ENCODE results near the gene PRR27.

Gene PRR27

DNA sequence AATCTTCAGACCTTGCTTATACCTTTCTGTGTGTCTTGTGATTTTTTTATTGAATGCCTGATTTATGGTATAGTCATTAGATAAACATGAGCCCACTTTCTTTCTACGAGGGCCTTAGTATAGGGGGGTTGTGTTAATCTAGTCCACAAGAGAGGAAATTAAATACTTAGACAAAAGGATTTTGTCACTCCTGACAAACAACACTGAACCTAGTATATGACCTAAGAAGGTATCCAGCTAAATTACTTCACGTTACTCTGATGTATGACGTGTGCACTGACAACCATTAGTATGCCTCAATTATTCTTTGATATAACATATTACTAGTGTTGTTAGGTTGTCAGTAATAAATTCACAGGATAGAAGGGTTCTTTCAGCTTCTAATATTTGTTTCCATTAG, 2.8 kb upstream of the PRR27 start:
- TF ChIP-seq, protein P1, sequence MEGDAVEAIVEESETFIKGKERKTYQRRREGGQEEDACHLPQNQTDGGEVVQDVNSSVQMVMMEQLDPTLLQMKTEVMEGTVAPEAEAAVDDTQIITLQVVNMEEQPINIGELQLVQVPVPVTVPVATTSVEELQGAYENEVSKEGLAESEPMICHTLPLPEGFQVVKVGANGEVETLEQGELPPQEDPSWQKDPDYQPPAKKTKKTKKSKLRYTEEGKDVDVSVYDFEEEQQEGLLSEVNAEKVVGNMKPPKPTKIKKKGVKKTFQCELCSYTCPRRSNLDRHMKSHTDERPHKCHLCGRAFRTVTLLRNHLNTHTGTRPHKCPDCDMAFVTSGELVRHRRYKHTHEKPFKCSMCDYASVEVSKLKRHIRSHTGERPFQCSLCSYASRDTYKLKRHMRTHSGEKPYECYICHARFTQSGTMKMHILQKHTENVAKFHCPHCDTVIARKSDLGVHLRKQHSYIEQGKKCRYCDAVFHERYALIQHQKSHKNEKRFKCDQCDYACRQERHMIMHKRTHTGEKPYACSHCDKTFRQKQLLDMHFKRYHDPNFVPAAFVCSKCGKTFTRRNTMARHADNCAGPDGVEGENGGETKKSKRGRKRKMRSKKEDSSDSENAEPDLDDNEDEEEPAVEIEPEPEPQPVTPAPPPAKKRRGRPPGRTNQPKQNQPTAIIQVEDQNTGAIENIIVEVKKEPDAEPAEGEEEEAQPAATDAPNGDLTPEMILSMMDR (IDR thresholded peaks at IDR 0.05; ENCODE audit: low read depth, low read length): no peak
- DNase-seq (ENCODE audit: extremely low read depth, low read depth): no peak

DNA sequence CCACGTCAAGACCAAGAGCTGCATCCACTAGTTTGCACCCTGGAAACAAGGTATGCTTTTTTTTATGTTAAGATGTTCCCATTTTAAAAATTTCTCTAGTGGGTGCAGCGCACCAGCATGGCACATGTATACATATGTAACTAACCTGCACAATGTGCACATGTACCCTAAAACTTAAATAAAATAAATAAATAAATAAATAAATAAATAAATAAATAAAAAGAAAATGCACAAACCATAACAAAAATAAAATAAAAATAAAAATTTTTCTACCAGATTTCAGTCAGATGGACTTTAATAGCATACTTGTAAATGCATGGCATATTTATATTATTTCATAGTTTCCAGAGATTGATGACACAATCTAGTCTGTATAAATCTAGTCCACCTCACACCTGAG, 1.9 kb upstream of the PRR27 start:
- TF ChIP-seq, protein P1 (IDR thresholded peaks at IDR 0.05; ENCODE audit: low read depth, low read length): no peak
- no peak for DNase-seq (ENCODE audit: extremely low read depth, low read depth)

DNA sequence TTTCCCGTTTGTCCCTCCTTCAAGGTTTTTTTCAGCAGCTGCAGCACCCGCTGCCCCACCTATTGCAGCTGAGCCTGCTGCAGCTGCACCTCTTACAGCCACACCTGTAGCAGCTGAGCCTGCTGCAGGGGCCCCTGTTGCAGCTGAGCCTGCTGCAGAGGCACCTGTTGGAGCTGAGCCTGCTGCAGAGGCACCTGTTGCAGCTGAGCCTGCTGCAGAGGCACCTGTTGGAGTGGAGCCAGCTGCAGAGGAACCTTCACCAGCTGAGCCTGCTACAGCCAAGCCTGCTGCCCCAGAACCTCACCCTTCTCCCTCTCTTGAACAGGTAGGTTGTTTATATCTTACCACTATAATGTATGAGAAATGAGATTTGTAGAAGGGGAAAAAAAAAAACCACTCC, 4.5 kb downstream of the PRR27 start:
- no peak for DNase-seq (ENCODE audit: extremely low read depth, low read depth)
- TF ChIP-seq, protein P1 (IDR thresholded peaks at IDR 0.05; ENCODE audit: low read depth, low read length): no peak

DNA sequence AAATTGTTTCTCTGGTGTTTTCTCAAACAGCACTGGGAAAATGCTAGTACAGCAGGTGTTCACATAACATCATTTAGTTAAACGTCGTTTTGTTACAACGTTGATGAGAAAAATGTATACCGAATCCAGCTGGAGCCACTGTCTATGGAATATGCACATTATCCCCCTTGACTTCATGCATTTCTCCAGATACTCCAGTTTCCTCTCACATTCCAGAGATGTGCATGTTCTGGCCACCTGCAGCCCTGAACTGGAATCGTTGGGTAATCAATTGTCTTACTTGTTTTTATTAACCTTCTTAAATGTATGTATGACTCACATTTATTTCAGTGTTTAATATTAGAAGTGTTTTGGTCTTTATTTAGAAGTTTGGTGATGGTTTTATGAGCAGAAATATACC, 23.1 kb downstream of the PRR27 start:
- TF ChIP-seq, protein P1 (IDR thresholded peaks at IDR 0.05; ENCODE audit: low read depth, low read length): no peak
- no peak for DNase-seq (ENCODE audit: extremely low read depth, low read depth)

DNA sequence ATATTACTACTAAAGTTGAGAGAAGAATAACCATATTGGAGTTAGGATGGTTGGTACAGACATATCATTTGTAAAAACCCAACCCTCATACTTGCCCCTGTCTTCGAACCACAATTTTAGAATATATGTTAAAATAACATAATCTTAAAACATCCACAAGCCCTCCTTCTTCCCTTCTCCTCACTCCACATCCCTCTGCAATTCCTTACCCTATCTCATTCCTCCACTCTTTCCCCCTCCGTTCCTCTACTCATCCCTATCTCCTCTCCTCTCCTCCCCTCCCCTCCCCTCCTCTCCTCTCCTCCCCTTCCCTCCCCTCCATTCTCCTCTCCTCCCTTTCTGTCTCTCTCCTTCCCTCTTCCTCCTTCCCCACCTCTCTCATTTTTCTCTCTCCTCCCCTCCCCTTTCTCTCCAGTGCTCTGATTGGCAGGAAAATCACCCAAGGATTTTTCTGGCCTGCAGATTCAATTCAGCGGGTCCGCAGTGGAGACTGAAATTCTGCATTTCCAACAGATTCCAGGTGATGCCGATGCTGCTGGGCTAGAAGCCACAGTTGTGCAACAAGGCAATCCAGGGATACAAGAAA, 24.1 kb downstream of the PRR27 start:
- DNase-seq (ENCODE audit: extremely low read depth, low read depth): no peak
- TF ChIP-seq, protein P1 (IDR thresholded peaks at IDR 0.05; ENCODE audit: low read depth, low read length): no peak

DNA sequence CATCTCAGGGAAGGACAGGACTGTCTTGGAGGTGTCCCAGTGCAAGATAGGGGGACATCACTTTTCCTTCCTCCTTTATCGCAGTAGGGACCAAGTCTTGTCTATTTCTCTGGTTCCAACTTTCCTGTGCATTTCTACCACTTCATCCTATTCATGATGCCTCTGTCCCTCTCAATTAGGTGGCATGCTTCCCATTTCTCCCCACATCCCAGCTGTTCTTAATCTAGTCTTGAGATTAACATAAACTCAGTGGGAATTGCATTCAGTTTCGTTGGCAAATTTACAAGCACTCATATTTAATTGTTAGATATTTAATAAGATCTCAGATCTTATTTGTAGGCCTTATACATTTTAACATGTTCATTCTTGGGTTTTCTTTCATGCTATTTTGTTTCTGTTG, 25.8 kb downstream of the PRR27 start:
- TF ChIP-seq, protein P1 (IDR thresholded peaks at IDR 0.05; ENCODE audit: low read depth, low read length): no peak

DNA sequence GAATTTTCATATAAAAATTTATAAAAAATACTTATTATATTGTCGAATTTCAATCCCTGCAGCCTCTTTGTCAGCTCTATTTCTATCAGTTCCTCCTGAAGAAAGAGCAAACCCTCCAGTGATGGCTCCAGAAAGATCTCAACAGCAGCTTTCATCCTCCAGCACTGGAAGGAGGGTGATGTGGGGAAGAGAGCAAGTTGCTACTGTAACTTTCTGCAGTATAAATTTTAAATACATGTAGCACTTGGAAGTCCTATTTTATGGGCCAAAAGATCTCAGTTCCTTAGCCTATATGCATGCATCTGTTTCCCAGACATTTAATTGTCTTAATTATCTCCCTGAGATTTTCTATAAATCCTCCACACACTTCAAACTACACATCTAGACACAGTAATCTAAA, 27.8 kb downstream of the PRR27 start:
- no peak for DNase-seq (ENCODE audit: extremely low read depth, low read depth)

More for the DNA sequence above, 25.8 kb downstream of the PRR27 start:
- DNase-seq (ENCODE audit: extremely low read depth, low read depth): no peak

More for the DNA sequence above, 27.8 kb downstream of the PRR27 start:
- TF ChIP-seq, protein P1 (IDR thresholded peaks at IDR 0.05; ENCODE audit: low read depth, low read length): no peak

Measured in AG09319 (cell line).